GM12878 (cell line): ENCODE results near the gene FCRL2.

Source experiments
- CEBPZ ChIP-seq: fragments of 150-350 bp; IDR thresholded peaks from 2 replicates; pipeline ENCODE4 v1.6.1; 2016; ENCODE audit warnings: low read depth, low read length
- CTCF ChIP-seq, 3 experiments: IDR thresholded peaks in 2 of 3; conservative IDR thresholded peaks in 1 of 3; 2 replicates each; pipeline ENCODE4 v1.5.1; 2011; ENCODE audit warnings: low read depth in 3 of 3, low read length in 3 of 3, mild to moderate bottlenecking in 3 of 3, control low read depth in 2 of 3, moderate library complexity in 2 of 3, inconsistent platforms in 1 of 3, mixed read lengths in 1 of 3; ENCODE audit not compliant: control insufficient read depth in 2 of 3, insufficient read depth in 1 of 3; ENCODE audit errors: extremely low read depth in 1 of 3
- E2F4 ChIP-seq: IDR thresholded peaks from 2 replicates; pipeline ENCODE4 v1.6.1; 2012; ENCODE audit warnings: low read depth, low read length, improper control_type of control experiment
- EP300 ChIP-seq, 2 experiments: fragments of 150-350 bp in 1 of 2; IDR thresholded peaks; 2 replicates each; pipeline ENCODE4 v1.6.1; 2011 to 2012; ENCODE audit warnings: low read depth in 2 of 2, low read length in 2 of 2, borderline replicate concordance in 1 of 2, improper control_type of control experiment in 1 of 2, inconsistent platforms in 1 of 2; ENCODE audit not compliant: control insufficient read depth in 1 of 2
- EZH2 ChIP-seq: IDR thresholded peaks from 2 replicates; pipeline ENCODE4 v1.6.1; 2012; ENCODE audit warnings: low read depth, mild to moderate bottlenecking, control low read depth, inconsistent platforms, low read length, borderline replicate concordance; ENCODE audit not compliant: control insufficient read depth
- SIX5 ChIP-seq: IDR thresholded peaks from 2 replicates; pipeline ENCODE4 v1.6.1; 2011; ENCODE audit warnings: mild to moderate bottlenecking, low read depth, low read length, moderate library complexity; ENCODE audit not compliant: severe bottlenecking
- SPI1 ChIP-seq: IDR thresholded peaks from 2 replicates; pipeline ENCODE4 v1.6.1; 2011; ENCODE audit warnings: low read depth, mild to moderate bottlenecking, low read length, moderate library complexity, borderline replicate concordance; ENCODE audit not compliant: insufficient read depth
- TCF7 ChIP-seq: IDR thresholded peaks from 2 replicates; pipeline ENCODE4 v1.6.1; 2014; ENCODE audit warnings: antibody characterized with exemption, borderline replicate concordance
- WRNIP1 ChIP-seq: IDR thresholded peaks from 2 replicates; pipeline ENCODE4 v1.6.1; 2011; ENCODE audit warnings: low read depth, low read length, improper control_type of control experiment, borderline replicate concordance
- ZNF384 ChIP-seq: IDR thresholded peaks from 2 replicates; pipeline ENCODE4 v1.6.1; 2012; ENCODE audit warnings: low read depth, mild to moderate bottlenecking, low read length, improper control_type of control experiment, borderline replicate concordance

GRCh38 chr1:157739229-157739901 is 37.6 kb downstream of the FCRL2 start:
- TF ChIP-seq SIX5 (no peak), CTCF (IDR thresholded peaks at IDR 0.05 in 2 of 3, conservative IDR thresholded peaks at IDR 0.05 in 1 of 3; ENCODE audit: control insufficient read depth in 2 of 3, extremely low read depth in 1 of 3, insufficient read depth in 1 of 3, low read depth in 3 of 3, low read length in 3 of 3) (peak in 1 of 3 experiments; percentile 20; a peak in 1 of 6 replicates), ZNF384 (no peak), TCF7 (no peak), WRNIP1 (no peak), EZH2 (no peak), E2F4 (no peak), EP300 (IDR thresholded peaks at IDR 0.05; ENCODE audit: borderline replicate concordance in 1 of 2, control insufficient read depth in 1 of 2, low read depth in 2 of 2, low read length in 2 of 2) (no peak), SPI1 (no peak), CEBPZ (no peak)
